ENCODE measurements around the gene NSMF.

- TF ChIP-seq, protein P1, sequence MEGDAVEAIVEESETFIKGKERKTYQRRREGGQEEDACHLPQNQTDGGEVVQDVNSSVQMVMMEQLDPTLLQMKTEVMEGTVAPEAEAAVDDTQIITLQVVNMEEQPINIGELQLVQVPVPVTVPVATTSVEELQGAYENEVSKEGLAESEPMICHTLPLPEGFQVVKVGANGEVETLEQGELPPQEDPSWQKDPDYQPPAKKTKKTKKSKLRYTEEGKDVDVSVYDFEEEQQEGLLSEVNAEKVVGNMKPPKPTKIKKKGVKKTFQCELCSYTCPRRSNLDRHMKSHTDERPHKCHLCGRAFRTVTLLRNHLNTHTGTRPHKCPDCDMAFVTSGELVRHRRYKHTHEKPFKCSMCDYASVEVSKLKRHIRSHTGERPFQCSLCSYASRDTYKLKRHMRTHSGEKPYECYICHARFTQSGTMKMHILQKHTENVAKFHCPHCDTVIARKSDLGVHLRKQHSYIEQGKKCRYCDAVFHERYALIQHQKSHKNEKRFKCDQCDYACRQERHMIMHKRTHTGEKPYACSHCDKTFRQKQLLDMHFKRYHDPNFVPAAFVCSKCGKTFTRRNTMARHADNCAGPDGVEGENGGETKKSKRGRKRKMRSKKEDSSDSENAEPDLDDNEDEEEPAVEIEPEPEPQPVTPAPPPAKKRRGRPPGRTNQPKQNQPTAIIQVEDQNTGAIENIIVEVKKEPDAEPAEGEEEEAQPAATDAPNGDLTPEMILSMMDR (conservative IDR thresholded peaks at IDR 0.05; ENCODE audit: low read depth, low read length), result no peak
- TF ChIP-seq EZH2 (IDR thresholded peaks at IDR 0.05; ENCODE audit: borderline replicate concordance, low read depth, low read length, poor library complexity, severe bottlenecking), result no peak
Observed at GRCh38 chr9:137467161-137467581, 8.0 kb upstream of the NSMF start.
